Activated CD4-positive, alpha-beta T cell treated with anti-CD3 and anti-CD28 coated beads, Interleukin-2, Interleukin-4, amounts not matched to agents 100 ng/mL and 50 ng/mL, durations not matched to agents 16 hours and 8 hours (primary cell): ENCODE data around the gene CARD10.
"Not testable (repeated sequence)": the region's sequence is repeated elsewhere in the genome, so short reads cannot be mapped to it uniquely, and the experiment has no call there.

Experiments used
- DNase-seq: peaks from one replicate; pipeline ENCODE4 v3.0.0-alpha.2; 2020; ENCODE audit warnings: low spot score

CARD10 gene

DNA sequence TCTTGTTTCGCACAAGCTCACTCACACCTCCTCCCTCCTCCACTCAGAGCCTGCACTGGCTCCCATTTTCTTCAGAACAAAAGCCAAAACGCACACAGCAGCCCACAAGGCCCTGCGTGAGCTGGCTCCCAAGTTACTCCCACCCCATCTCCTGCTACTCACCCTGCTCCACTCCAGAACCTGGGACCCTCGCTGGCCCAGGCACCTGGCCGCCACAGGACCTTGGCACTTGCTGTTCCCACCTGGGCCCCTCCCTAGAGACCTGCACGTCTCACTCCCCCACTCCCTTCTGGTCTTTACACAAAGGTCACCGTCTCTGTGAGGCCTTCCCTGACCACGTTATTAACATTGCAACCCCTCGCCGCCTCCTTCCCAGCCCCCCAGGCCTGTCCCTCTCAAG is 32.1 kb downstream of the CARD10 start:
- DNase-seq: no peak

DNA sequence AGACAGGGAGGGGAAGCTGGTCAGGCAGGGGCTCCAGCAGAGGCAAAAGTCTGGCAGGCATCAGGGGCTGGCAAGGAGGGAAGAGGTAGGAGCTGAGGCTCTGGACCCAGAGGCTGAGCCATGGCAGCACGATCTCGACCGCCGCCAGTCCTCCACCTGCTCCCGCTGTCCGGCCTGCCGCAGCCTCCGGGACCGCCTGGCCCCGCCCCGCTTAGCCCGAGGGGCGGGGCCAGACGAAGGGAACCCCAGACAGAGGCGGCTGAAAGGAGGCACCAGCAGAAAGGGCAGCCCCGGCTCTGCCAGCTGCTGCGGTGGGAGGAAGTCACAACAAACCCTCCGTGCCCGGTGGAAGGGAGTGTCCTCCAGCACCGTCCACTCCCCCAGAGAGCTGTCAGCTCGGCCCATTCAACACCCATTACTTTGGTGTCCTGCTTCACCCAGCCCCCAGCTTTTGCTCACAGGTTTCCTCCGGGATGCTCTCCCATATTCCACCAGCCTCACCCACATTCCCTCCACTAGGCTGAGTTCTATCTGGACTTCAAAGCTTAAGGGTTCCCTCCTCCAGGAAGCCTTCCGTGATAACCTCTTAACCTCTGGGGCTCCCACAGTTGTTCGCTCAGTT is 32.9 kb downstream of the CARD10 start, which contains the start of gene MFNG:
Gene MFNG (minus strand): TSS at position 161 of the 622 bp plus-strand sequence. CDS start 207 bp downstream, outside the sequence.
- peak; percentile 85 for DNase-seq

DNA sequence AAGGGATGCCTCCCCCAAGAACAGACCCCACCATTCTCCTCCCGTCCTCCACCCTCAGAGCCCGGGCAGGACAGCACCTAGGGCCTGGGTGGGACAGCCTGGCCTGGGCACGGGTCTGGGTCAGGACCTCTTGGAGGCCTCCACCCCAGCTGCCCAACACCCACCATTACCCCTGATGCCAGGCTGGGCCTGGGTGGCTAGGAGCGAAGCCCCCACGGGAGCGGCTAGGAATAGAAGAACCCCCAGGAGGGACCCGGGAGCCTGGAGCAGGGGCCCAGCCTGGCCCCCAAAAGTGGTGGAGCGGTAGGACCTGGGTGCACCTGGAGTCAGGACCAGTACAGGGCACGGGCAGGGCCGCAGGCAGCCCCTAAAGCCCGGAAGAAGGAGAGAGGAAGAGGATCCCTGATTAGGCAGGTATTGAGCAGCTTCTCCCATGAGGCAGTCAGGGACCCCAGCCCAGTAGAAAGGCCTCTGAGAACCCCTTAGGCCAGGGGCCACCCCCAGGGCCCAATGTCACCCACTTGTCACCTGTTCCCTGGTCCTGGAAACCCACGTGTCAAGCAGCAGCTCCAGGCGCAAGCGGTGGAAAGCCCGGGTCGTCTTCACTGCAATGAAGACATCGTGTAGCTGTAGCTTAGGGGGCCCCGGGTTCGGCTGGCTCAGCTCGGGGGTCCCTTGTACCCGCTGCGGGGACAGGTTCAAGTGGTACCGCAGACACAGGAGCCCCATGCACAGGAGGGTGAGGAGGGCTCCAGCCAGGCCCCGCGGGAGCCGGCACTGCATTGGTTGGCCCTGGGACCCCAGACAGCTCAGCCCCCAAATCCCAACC is 33.6 kb downstream of the CARD10 start:
- no peak for DNase-seq

DNA sequence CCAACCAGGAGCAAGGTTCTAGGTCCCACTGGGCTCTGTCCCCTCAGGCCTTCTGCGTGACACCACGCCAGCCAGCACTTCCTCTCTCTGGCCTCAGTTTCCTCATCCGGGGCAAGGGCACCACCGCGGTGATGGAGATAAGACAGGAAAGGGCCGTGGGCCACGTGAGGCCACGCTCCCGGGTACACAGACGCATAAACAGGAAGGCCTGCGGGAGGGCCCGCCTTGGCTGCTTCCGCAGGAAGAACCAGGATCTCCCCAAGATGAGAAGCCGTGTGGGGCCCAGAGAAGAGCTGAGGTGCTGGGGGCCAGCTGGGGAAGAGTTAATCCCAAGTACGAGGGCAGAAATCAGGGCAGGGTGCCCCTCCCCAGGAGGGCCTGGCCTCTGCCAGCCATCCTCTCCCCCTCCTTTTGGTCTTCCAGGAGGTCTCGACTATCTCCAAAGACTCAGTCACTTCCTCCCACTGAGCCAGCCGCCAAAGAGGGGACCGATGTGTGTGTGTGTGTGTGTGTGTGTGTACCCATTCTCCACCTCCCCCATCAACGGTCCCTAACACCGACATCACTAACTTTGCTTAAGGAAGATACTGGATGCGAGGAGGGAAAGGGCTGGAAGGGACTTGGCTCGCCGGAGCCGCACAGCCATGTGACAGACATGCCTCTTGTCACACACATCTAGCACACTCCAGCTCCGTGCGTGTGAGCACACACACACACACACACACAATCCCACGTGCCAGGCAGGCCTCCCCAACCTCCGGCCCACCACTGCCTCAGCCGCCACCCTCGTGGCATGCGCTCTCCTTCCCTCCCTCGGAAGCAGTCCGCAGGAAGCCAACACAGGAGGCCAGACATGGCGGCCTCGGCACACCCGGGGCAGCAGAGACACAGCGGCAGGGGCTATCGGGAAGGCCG is 34.5 kb downstream of the CARD10 start:
- DNase-seq: peak; percentile 92

DNA sequence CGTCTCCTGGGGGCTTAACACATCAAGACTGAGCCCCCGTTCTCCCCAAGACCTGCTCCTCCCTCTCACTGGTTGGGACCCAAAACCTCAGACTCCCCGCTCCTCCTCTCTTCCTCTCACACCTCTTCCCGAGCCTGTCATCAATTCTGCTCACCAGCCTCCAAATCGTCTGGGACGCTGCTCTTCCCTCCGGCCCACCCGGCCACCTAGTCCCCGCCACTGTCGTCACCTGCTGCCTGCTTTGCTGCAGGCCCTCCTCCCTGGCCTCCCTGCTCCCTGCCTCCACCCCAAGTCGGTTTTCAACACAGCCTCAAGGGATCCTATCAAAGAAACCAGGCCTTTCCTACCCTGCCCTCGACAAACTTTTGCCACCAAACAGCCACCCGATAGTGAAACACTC is 36.2 kb downstream of the CARD10 start:
- DNase-seq: no peak

DNA sequence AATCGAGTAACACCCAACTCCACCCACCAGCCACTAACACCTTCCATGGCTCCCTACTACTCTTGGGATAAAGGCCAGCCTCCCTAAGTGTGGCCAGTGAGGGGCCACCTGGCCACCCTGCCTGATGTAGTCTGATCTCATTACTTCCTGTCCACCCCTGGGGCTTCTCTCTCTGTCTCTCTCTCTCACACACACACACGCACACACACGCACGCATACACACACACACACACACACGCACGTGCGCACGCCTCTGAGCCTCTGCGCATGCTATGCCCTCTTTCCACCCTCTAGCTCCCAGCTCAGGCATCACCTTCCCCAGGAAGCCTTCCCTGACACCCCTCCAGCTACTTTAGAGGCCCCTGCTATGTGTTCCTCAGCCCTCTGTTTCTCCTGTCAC is 37.0 kb downstream of the CARD10 start:
- no peak for DNase-seq

DNA sequence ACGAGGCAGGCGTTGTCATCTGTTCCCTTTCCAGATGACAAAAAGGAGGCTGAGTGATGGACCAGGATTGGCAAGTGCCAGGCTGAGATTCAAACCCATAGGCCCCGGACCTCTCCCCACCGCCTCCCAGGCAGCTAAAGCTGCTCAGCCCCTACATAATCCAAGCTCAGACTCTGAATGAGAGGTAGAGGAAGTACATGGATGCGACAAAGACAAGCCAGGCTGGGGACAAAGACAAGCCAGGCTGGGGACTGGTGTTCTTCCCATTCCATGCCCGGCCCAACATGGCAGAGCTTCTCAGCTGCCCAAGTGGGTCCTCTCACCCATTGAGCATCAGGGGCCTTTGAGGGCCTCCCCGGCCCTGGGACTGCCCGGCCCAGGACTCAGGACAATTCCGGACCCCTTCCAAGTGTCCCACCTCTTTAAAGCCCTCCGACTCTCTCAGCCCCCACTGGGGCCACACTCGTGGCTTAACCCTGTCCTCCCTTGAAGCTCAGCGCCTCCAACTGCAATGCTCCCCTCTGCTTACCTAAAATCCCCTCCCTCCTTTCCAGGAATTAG is 37.8 kb downstream of the CARD10 start:
- no peak for DNase-seq

DNA sequence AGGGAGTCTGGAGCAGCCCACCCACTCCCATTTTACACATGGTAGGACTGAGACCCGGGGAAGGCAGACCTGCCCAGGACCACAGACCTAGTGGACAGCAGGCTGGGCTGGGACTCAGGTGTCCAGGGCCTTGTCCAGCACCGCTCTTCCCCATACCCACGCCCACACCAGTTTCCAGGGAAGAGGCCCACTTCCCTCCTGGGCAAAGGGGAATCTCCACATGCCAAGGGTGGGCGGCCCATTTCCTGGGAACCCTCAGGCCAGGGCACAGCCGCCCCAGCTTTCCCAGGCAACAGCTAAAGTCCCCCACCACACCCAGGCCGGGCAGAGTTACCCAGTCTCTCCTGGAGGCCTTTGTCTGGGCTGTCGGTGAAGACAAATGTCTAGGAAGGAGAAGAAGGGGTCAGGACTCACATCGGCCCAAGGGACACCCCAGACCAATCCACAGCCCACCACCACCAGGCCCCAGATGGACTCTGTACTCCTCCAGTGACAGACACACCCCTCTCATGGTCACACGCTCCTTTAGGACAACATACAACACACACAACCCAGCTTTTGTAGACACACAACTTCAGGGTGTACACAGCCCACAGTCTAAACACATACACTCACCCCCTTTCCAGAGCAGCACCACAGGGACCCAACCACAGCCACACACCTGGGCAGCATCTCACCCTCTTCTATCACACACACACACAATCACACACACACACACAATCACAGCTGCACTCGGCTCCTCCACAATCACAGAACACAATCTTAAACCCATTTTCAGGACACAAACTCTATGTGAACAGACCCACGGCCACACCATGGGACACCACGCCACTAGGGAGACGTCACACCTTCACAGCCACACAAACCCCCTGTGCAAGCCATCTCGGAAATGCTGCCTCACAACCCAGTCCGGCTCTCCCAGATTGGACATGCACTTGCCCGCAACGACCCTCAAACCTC is 38.5 kb downstream of the CARD10 start:
- no peak for DNase-seq

DNA sequence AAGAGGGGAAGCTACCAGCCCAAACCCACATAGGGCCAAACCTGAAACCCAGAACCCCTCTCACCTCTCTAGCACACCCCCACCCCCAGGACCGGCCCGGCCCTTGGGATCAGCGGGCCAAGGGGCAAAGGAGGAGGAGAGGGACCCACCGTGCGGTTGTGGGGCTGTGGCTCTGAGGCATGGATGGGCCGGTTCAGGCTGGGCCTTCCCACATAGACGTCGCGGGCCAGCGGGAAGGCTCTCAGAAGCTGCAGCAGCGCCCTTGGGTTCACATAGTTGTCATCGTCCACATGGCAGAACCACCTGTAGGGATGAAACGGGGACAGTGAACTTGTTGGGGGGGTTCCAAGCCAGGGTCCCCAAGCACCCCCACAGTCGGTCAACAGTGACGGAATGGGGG is 40.0 kb downstream of the CARD10 start:
- DNase-seq: no peak

DNA sequence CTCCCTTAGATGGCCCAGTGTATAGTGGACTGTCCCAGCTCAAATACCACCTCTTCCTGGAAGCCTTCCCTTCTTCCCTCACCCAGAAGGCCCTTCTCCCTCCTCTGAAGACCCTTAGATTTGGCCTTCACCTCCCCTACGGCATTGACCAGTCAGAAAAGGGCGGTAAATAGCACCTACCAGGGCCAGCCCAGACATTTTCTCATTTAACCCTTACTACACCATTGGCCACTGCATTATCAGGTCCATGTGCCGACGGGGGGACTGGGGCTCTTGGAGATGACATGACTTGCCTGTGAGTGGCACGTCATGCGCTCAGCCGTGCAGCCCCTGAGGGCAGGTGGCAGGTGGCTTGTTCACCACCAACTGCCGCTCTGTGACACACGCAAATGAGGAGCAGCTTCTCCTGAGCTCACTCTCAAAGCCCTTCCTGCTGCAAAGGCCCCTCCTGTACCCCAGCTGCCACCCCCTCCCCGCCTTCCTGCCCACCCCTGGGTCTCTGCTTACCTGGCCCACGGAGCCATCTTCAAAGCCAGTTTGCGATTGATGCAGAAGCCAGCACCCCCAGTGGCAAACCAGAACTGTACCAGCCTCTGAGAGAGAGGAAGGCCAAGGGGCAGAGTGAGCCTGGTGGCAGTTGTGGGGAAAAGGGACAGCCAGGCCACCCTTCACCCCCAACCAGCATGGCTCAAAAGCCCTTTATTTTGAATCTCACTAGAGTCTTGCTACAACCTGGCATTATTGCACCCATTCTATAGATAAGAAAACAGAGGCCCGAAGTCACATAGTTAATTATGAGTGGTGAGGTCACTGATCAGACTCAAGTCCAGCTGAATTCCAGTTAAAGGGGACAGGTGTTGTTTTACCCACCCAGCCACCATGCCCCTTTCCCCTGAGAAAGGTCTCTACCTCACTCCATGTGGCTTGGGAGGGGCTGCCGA is 42.6 kb downstream of the CARD10 start:
- no peak for DNase-seq

DNA sequence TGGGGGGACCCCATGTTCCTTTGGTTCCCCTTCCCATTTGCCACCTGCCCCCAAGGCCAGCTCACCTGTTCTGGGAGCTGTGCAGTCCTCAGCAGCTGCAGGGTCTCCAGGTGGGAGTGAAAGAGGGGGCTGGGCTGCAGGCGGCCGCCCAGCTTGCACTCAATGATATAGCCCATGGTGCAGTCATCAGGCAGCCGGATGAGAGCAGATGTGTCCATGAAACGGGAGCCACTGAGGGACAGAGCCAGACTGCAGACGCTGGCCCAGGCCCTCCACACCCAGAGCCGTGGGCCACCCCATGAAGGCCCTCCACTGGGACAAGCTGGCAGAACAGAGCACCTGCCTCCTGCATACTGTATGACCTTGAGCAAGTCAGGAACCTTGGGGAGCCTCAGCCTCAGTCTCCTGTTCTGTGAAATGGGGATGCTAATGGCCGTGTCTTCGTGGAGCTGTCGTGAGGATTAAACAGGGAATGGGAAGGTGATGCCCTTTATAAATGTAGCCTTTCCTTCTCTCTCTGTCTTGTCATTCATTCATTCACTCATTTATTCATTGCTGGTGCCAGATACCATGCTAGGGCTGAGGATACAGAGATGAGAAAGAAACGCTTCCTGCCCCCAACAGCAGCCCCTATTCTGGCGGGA is 44.6 kb downstream of the CARD10 start:
- no peak for DNase-seq

DNA sequence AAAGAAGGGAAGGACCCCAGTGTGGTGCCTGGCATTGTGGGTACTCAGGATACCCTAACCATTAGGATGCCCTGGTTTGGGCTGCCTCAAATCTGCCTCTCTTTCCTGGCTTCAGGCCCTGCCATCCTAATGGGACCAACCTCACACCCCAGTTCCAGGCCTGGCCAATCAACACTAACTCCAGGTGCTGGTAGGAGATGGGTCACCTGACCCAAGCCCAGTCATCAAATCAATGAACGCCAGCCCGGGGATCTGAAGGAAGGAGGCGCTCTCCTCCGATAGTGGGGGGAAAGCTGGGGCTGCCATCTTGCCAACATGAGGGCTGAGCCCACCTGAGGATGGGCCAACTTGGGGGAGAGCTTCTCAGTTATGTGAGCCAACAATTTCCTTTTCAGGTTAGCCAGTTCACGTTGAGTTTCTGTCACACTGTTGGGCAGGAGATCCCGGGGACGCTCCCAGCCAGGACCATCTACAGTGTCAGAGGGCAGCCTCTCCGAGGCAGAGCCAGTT is 45.7 kb downstream of the CARD10 start:
- DNase-seq: no peak

DNA sequence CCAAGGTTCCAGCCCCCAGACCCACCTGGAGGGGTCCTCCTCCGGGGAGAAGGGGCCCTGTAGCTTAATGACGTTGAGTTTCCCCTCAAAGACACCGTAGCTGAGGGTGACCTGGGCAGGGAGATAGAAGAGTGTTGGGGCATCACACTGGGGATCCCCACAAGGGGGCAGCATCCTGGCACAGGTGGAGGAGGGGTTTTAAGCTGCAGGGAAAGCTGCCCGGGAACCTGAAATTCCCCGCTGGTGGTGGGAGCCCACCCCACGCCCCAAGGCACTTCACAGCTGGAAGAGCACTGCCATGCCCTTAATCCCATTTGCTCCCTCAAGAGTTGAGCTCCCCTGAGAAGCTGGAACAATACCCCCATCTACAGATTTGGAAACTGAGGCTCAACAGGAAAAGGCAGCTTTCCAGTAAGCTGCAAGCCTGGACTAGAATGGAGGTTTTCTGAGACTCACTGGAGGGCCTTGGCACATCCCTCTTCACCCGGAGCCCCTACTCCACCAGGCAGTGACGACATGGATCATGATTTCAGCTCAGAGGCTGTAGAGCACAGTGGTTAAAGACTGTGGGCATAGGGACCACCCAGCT is 46.7 kb downstream of the CARD10 start:
- DNase-seq: peak; percentile 29

DNA sequence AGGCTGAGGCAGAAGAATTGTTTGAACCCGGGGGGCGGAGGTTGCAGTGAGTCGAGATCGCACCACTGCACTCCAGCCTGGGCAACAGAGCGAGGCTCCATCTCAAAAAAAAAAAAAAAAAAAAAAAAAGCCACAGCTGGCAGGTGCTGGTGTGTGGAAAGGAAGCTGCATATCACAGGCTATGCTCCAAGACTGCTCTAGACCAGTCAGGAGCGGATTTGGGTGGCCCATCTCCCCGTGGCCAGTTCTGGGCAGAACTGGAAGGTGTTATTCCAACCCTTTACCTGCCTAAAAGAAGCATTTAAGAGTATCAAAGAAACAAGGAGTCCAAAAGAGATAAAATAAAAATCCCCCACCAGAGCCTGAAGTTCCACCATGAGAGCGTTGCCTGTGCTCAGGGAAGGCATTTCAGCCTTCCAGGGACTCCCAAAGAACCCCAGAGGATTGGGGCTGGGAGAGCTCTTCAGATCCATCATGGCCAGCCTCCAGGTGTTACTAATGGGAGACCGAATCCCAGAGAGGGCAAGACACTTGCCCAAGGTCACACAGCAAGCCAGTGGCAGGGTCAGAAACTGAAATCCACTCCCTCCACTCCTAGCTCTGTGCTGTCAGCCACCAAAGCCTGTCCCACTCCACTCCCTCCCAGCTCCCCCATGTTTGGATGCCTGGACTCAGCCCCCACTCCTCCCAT is 47.3 kb downstream of the CARD10 start:
- DNase-seq: no peak

DNA sequence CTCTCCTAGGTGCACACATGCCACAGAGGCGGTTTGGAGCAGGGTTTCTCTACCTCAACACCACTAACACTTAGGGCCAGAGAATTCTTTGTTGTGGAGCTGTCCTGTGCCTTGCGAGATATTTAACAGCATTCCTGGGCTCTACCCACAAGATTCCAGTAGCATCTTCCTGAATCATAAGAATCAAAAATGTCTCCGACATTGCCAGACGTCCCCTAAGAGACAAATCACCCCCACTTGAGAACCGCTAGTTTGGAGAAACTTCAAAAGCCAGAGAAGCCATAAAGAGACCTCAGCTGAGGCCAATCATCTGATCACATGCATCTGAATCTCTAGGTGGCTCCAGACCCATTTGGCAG is 49.1 kb downstream of the CARD10 start:
- DNase-seq: no peak

DNA sequence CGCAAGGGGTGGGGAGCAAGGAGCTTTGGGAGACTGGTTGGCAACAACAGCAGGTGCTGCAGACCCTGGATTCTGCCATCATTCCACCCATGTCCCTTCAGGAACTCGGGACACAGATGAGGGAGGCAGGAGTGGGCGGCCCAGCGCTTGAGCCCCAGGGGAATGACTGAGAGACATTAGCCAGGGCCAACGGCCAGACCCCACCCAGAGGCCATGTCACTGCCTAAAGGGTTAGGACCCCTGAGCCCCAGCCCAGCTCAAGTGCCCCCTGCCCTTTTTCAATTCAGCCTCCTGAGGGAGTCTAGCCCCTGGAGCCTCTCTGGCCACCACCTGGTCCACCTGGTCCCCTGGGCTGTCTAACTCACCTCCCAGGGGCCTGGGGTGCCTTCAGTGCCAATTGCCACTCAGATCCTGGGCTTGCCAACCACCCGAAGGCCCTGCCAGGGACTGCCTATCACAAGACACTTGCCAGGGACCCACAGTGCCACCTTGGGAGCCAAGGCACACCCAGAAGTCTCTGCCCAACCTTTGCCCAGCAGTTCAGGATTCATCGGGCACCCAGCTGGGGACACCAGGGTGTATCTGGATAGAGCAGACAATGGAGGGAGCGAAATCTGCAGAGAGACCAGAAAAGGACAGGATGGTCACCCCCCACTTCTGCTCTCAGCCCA is 49.7 kb downstream of the CARD10 start:
- no peak for DNase-seq

DNA sequence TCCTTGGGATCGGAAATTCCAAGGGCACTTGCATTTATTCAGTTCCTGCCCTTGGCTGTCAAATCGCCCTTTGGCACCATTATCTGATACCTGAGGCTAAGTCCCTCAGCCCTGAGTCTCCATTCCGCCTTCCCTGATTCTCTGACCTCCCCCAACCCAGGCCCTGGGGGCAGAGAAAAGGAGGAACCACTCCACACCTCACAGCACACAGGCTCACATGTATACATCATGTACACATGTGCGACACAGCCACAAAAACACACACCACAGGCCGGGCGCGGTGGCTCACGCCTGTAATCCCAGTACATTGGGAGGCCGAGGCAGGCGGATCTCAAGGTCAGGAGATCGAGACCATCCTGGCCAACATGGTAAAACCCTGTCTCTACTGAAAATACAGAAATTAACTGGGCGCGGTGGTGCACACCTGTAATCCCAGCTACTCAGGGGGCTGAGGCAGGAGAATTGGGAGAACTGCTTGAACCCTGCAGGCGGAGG is 51.0 kb downstream of the CARD10 start:
- DNase-seq: not testable (repeated sequence)
